ENCODE measurements around the gene HHIP.

Gene HHIP

GRCh38 chr4:144720491-144720890 is 74.5 kb downstream of the HHIP start:
- H3K4me3 ChIP-seq (replicated peaks; ENCODE audit: low read depth, low read length) = no peak overlapping the region
- DNase-seq (ENCODE audit: extremely low read depth, low read depth) = no peak
- no peak for TF ChIP-seq CTCF (IDR thresholded peaks at IDR 0.05; ENCODE audit: low read depth, low read length, missing control alignments)

- DNase-seq (ENCODE audit: extremely low read depth, low read depth) = no peak
- no peak overlapping the region for H3K4me3 ChIP-seq (replicated peaks; ENCODE audit: low read depth, low read length)
- no peak for TF ChIP-seq CTCF (IDR thresholded peaks at IDR 0.05; ENCODE audit: low read depth, low read length, missing control alignments)
Measured at GRCh38 chr4:144721994-144722393, 76.0 kb downstream of the HHIP start.

- TF ChIP-seq CTCF (IDR thresholded peaks at IDR 0.05; ENCODE audit: low read depth, low read length, missing control alignments) = no peak
- no peak for DNase-seq (ENCODE audit: extremely low read depth, low read depth)
- no peak overlapping the region for H3K4me3 ChIP-seq (replicated peaks; ENCODE audit: low read depth, low read length)
Measured at GRCh38 chr4:144723471-144723870, 77.5 kb downstream of the HHIP start.

GRCh38 chr4:144729175-144729574 is 83.2 kb downstream of the HHIP start:
- H3K4me3 ChIP-seq (replicated peaks; ENCODE audit: low read depth, low read length) = no peak overlapping the region
- DNase-seq (ENCODE audit: extremely low read depth, low read depth) = no peak
- TF ChIP-seq CTCF (IDR thresholded peaks at IDR 0.05; ENCODE audit: low read depth, low read length, missing control alignments) = no peak

GRCh38 chr4:144732584-144733428 is 86.8 kb downstream of the HHIP start:
- no peak overlapping the region for H3K4me3 ChIP-seq (replicated peaks; ENCODE audit: low read depth, low read length)
- TF ChIP-seq CTCF (IDR thresholded peaks at IDR 0.05; ENCODE audit: low read depth, low read length, missing control alignments) = no peak
- no peak for DNase-seq (ENCODE audit: extremely low read depth, low read depth)

- no peak overlapping the region for H3K4me3 ChIP-seq (replicated peaks; ENCODE audit: low read depth, low read length)
- no peak for DNase-seq (ENCODE audit: extremely low read depth, low read depth)
- no peak for TF ChIP-seq CTCF (IDR thresholded peaks at IDR 0.05; ENCODE audit: low read depth, low read length, missing control alignments)
Measured at GRCh38 chr4:144733566-144733965, 87.6 kb downstream of the HHIP start.

All from HFF-Myc (cell line).